Measurements from ENCODE around the gene CIB1.

The CIB1 gene

GRCh38 chr15:90213818-90214204, 19.9 kb downstream of the CIB1 start:
- no peak overlapping the region for H3K4me3 ChIP-seq (ENCODE audit: low read depth, low read length)
- no peak for DNase-seq (ENCODE audit: low read depth, low spot score)
- in situ Hi-C loops (cut with HindIII; ENCODE audit: low sequenced_read_pairs), result no loop called here
- no peak for TF ChIP-seq CTCF (IDR thresholded peaks at IDR 0.05; ENCODE audit: low read depth, low read length)

GRCh38 chr15:90213122-90213817, 20.5 kb downstream of the CIB1 start:
- no peak for DNase-seq (ENCODE audit: low read depth, low spot score)

GRCh38 chr15:90212221-90213098, 21.3 kb downstream of the CIB1 start:
- no peak for DNase-seq (ENCODE audit: low read depth, low spot score)
- in situ Hi-C loops (cut with HindIII; ENCODE audit: low sequenced_read_pairs), result no loop called here
- no peak overlapping the region for H3K4me3 ChIP-seq (ENCODE audit: low read depth, low read length)
- TF ChIP-seq CTCF (IDR thresholded peaks at IDR 0.05; ENCODE audit: low read depth, low read length), result no peak

More at GRCh38 chr15:90213122-90213817, 20.5 kb downstream of the CIB1 start:
- no peak overlapping the region for H3K4me3 ChIP-seq (ENCODE audit: low read depth, low read length)
- in situ Hi-C loops (cut with HindIII; ENCODE audit: low sequenced_read_pairs), result no loop called here
- no peak for TF ChIP-seq CTCF (IDR thresholded peaks at IDR 0.05; ENCODE audit: low read depth, low read length)

GRCh38 chr15:90211440-90212143, 22.1 kb downstream of the CIB1 start:
- H3K4me3 ChIP-seq (ENCODE audit: low read depth, low read length), result no peak overlapping the region
- peak; percentile 60 for DNase-seq (ENCODE audit: low read depth, low spot score)
- in situ Hi-C loops (cut with HindIII; ENCODE audit: low sequenced_read_pairs), result no loop called here
- TF ChIP-seq CTCF (IDR thresholded peaks at IDR 0.05; ENCODE audit: low read depth, low read length), result no peak

GRCh38 chr15:90211009-90211408, 22.7 kb downstream of the CIB1 start:
- in situ Hi-C loops (cut with HindIII; ENCODE audit: low sequenced_read_pairs), result no loop called here
- no peak for TF ChIP-seq CTCF (IDR thresholded peaks at IDR 0.05; ENCODE audit: low read depth, low read length)
- DNase-seq (ENCODE audit: low read depth, low spot score), result no peak
- no peak overlapping the region for H3K4me3 ChIP-seq (ENCODE audit: low read depth, low read length)

- TF ChIP-seq CTCF (IDR thresholded peaks at IDR 0.05; ENCODE audit: low read depth, low read length), result no peak
- in situ Hi-C loops (cut with HindIII; ENCODE audit: low sequenced_read_pairs), result no loop called here
- no peak for DNase-seq (ENCODE audit: low read depth, low spot score)
- H3K4me3 ChIP-seq (ENCODE audit: low read depth, low read length), result no peak overlapping the region
Observed at GRCh38 chr15:90210593-90210992, 23.1 kb downstream of the CIB1 start.

Measured in astrocyte of the spinal cord (primary cell).